Kidney epithelial cell (primary cell): Measurements from ENCODE around the gene CACNA2D1. TPM values are rescaled to one million over a fixed set of nuclear protein-coding genes. Genes with fewer than 3 reads are reported as not detected.
"Not testable (repeated sequence)": the region's sequence is repeated elsewhere in the genome, so short reads cannot be mapped to it uniquely, and the experiment has no call there.

Experiments used
- DNase-seq: peaks from one replicate; pipeline ENCODE4 v3.0.0-alpha.2; 2010; ENCODE audit warnings: low read depth
- H3K27me3 ChIP-seq: 2 replicates; pipeline ENCODE4 v1.6.0; 2011; ENCODE audit warnings: low read length; ENCODE audit not compliant: control insufficient read depth, insufficient read depth
- H3K36me3 ChIP-seq: 2 replicates; pipeline ENCODE4 v1.5.1; 2011; ENCODE audit warnings: low read length; ENCODE audit not compliant: control insufficient read depth, insufficient read depth
- H3K4me3 ChIP-seq: 2 replicates; pipeline ENCODE4 v1.5.1; 2011; ENCODE audit warnings: low read depth, mild to moderate bottlenecking, control low read depth, low read length
- total RNA-seq: library from RNA; depleted of rRNA; stranded (reverse); fragments of >200 nt; gene quantifications from 2 replicates; pipeline ENCODE4 v1.2.3, GENCODE V29; 2015
- TF ChIP-seq, protein P1 (sequence below): IDR thresholded peaks from 2 replicates; pipeline ENCODE4 v1.5.1; 2011; ENCODE audit warnings: mild to moderate bottlenecking, moderate library complexity, low read length, control low read depth, inconsistent platforms; ENCODE audit not compliant: insufficient read depth, poor library complexity, severe bottlenecking

Gene CACNA2D1
- total RNA-seq, 1 donor from 2014 or later = 5.9 TPM

- DNase-seq = no peak
- TF ChIP-seq, protein P1, sequence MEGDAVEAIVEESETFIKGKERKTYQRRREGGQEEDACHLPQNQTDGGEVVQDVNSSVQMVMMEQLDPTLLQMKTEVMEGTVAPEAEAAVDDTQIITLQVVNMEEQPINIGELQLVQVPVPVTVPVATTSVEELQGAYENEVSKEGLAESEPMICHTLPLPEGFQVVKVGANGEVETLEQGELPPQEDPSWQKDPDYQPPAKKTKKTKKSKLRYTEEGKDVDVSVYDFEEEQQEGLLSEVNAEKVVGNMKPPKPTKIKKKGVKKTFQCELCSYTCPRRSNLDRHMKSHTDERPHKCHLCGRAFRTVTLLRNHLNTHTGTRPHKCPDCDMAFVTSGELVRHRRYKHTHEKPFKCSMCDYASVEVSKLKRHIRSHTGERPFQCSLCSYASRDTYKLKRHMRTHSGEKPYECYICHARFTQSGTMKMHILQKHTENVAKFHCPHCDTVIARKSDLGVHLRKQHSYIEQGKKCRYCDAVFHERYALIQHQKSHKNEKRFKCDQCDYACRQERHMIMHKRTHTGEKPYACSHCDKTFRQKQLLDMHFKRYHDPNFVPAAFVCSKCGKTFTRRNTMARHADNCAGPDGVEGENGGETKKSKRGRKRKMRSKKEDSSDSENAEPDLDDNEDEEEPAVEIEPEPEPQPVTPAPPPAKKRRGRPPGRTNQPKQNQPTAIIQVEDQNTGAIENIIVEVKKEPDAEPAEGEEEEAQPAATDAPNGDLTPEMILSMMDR = no peak
- Histone ChIP-seq H3K4me3 (no peak overlapping the region), H3K36me3 (no peaks in the 10 kb centered on the region), H3K27me3 (no peaks in the 10 kb centered on the region)
Measured at GRCh38 chr7:82433507-82433906, 10.1 kb downstream of the CACNA2D1 start.

DNA sequence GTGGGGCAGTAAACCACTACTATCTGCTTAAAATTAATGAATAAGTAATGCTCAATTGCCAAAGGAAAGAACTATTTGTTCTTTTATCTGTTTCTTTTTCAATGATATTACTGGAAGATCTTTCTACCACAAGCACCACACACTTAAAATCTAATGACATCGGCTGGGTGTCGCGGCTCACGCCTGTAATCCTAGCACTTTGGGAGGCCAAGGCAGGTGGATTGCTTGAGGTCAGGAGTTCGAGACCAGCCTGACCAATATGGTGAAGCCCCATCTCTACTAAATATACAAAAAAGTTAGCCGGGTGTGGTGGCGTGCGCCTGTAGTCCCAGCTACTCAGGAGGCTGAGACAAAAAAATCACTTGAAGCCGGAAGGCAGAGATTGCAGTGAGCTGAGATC, 10.8 kb downstream of the CACNA2D1 start:
- DNase-seq, H3K36me3 ChIP-seq, H3K4me3 ChIP-seq, H3K27me3 ChIP-seq: not testable (repeated sequence)

DNA sequence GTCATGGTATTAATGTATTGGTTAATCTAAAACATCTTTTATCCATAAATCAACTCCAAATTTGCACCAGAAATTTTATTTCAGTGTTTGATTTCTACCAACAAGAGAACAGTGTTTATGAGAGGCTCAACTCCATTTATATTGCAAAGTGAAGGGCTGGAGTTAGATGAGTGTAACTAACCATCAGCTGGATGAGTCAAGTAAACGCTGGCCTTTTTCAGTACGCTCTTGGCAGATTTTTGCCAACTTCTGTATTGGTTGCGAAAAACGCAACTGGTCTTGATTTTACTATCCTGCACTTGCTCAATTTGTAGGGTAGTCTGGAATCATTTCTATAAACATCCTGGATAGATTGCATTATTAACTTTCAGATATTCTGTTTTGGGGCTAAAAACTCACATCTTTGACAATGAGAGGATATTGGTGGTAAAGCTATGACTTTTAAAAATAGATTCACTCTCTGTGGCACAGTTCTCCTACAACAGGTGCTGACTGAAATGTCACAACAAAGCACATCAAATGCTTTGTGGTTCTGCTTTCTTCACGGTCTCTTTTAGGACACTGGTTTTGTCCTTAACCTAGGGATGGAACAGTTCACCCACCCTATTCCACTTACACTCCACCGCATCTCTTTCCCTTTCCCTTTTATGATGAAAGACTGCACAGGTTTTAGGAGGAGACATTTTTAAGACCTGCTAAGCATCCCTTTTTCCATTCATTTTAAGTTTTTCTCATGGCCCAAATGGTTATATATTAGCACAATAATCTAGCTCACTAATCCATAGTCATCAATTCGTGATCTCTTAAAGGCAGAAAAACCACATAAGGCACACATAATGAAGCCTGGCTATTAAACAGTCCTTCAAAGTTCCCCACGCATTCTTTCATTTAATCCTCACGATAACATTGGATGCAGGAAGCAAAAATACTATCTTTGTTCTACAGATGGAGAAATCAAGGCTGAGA, 12.8 kb downstream of the CACNA2D1 start:
- no peaks in the 10 kb centered on the region for H3K27me3 ChIP-seq
- H3K36me3 ChIP-seq = no peaks in the 10 kb centered on the region
- no peak for DNase-seq
- H3K4me3 ChIP-seq = no peak overlapping the region
- TF ChIP-seq, protein P1 = no peak

- no peaks in the 10 kb centered on the region for H3K27me3 ChIP-seq
- H3K36me3 ChIP-seq = no peaks in the 10 kb centered on the region
- DNase-seq = no peak
- TF ChIP-seq, protein P1 = no peak
- H3K4me3 ChIP-seq = no peak overlapping the region
Measured at GRCh38 chr7:82429408-82429807, 14.2 kb downstream of the CACNA2D1 start.

DNA sequence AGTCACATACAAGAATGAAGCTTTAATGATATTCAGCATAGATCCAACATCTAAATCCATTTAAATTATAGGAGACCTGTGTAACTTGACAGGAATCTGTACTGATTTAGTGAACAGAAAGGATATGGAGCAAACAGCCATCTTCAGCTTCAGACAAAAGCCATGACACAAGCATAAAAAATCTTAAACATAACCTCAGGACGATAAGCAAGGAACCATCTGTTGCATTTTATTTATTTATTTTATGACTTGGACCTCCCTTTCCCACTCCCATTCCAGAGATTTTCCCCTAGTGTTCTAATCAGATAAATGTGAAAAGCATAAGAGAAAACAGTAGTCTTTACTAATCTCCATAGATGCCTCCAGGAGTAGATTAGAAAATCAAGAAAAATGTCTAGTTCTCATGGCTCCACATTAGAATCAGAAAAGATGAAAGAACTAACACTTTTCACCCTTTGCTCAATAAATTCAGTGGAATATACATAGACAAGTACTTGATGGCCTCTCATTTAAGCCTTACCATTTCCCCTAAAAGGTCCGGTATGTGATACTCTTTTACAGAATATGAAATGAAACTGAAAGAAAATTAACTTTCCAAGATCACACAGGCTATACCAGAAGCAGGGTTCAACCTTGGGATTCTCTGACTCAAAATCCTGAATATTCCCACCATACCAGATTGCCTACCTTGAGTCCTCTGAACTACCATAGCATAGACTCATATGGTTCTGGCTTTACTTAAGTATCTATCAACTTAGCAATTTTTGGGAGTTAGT, 15.2 kb downstream of the CACNA2D1 start:
- no peak for DNase-seq
- H3K27me3 ChIP-seq = no peaks in the 10 kb centered on the region
- H3K4me3 ChIP-seq = no peak overlapping the region
- H3K36me3 ChIP-seq = no peaks in the 10 kb centered on the region
- TF ChIP-seq, protein P1 = no peak

GRCh38 chr7:82423446-82423845, 20.1 kb downstream of the CACNA2D1 start:
- Histone ChIP-seq H3K4me3 (no peak overlapping the region), H3K27me3 (no peaks in the 10 kb centered on the region), H3K36me3 (no peaks in the 10 kb centered on the region)
- TF ChIP-seq, protein P1 = no peak
- DNase-seq = no peak
